Keratinocyte (primary cell): ENCODE results near the gene COL7A1. TPM values are rescaled to one million over a fixed set of nuclear protein-coding genes. Genes with fewer than 3 reads are reported as not detected.

Experiments
- DNase-seq: peaks from one replicate; pipeline ENCODE4 v3.0.0-alpha.2; 2011; ENCODE audit warnings: low read depth, missing footprints, low spot score
- FAIRE-seq: peaks from 2 replicates; lab custom pipeline; 2011; peaks lifted over from hg19 to GRCh38; lab: Jason Lieb, UNC
- H2AFZ ChIP-seq: 2 replicates; pipeline ENCODE4 v1.6.0; 2012; ENCODE audit warnings: low read length, control low read depth, inconsistent platforms; ENCODE audit not compliant: control insufficient read depth
- H3K27ac ChIP-seq: 2 replicates; pipeline ENCODE4 v1.5.1; 2011; ENCODE audit warnings: low read length; ENCODE audit not compliant: control insufficient read depth, insufficient read depth
- H3K27me3 ChIP-seq: 3 replicates; pipeline ENCODE4 v1.6.0; 2011; ENCODE audit warnings: low read length; ENCODE audit not compliant: control insufficient read depth, insufficient read depth; ENCODE audit errors: extremely low read depth
- H3K36me3 ChIP-seq, 2 experiments: 2 replicates in 1 of 2; 3 replicates in 1 of 2; pipeline ENCODE4 v1.5.1; 2011; ENCODE audit warnings: low read length in 2 of 2, mild to moderate bottlenecking in 1 of 2; ENCODE audit not compliant: control insufficient read depth in 2 of 2, insufficient read depth in 2 of 2; ENCODE audit errors: extremely low read depth in 1 of 2
- H3K4me1 ChIP-seq: 3 replicates; pipeline ENCODE4 v1.5.1; 2011; ENCODE audit warnings: low read length; ENCODE audit not compliant: control insufficient read depth, insufficient read depth; ENCODE audit errors: extremely low read depth
- H3K4me2 ChIP-seq: 3 replicates; pipeline ENCODE4 v1.6.0; 2011; ENCODE audit warnings: low read depth, low read length; ENCODE audit not compliant: control insufficient read depth, insufficient read depth; ENCODE audit errors: extremely low read depth
- H3K4me3 ChIP-seq, 3 experiments: fragments of 200-600 bp in 1 of 3; sonication (generic) in 1 of 3; 2 replicates in 2 of 3; 3 replicates in 1 of 3; pipeline ENCODE4 v1.5.1; 2011 to 2016; ENCODE audit warnings: low read length in 3 of 3, mild to moderate bottlenecking in 3 of 3, control low read depth in 2 of 3, inconsistent platforms in 1 of 3, low read depth in 1 of 3, mixed read lengths in 1 of 3, mixed run types in 1 of 3, moderate library complexity in 1 of 3; ENCODE audit not compliant: control insufficient read depth in 2 of 3, insufficient read depth in 2 of 3; ENCODE audit errors: extremely low read depth in 1 of 3
- H3K79me2 ChIP-seq: 2 replicates; pipeline ENCODE4 v1.6.0; 2012; ENCODE audit warnings: low read length; ENCODE audit not compliant: control insufficient read depth, insufficient read depth
- H3K9ac ChIP-seq: 3 replicates; pipeline ENCODE4 v1.6.0; 2011; ENCODE audit warnings: low read length; ENCODE audit not compliant: control insufficient read depth, insufficient read depth; ENCODE audit errors: extremely low read depth
- H3K9me1 ChIP-seq: 3 replicates; pipeline ENCODE4 v1.6.0; 2011; ENCODE audit warnings: low read length; ENCODE audit not compliant: control insufficient read depth, insufficient read depth; ENCODE audit errors: extremely low read depth
- H3K9me3 ChIP-seq: 2 replicates; pipeline ENCODE4 v1.5.1; 2012; ENCODE audit warnings: low read depth, low read length; ENCODE audit not compliant: control insufficient read depth
- H4K20me1 ChIP-seq: 3 replicates; pipeline ENCODE4 v1.6.0; 2011; ENCODE audit warnings: low read length; ENCODE audit not compliant: control insufficient read depth, insufficient read depth; ENCODE audit errors: extremely low read depth
- CTCF ChIP-seq, 3 experiments: IDR thresholded peaks in 1 of 3; conservative IDR thresholded peaks in 1 of 3; optimal IDR thresholded peaks in 1 of 3; 2 replicates in 2 of 3; 3 replicates in 1 of 3; pipeline versions ENCODE3 to v1.5.1; 2011; ENCODE audit warnings: low read length in 3 of 3, mild to moderate bottlenecking in 3 of 3, moderate library complexity in 2 of 3, control low read depth in 1 of 3, inconsistent platforms in 1 of 3; ENCODE audit not compliant: insufficient read depth in 2 of 3; ENCODE audit errors: extremely low read depth in 1 of 3
- EZH2 ChIP-seq: IDR thresholded peaks from one replicate; pipeline ENCODE4 v1.6.1; 2012; ENCODE audit warnings: inconsistent platforms, mild to moderate bottlenecking, low read length, moderate library complexity
- dilution Hi-C: fragments of 300-500 bp; cut with MboI; formaldehyde crosslinking; loops from one replicate; pipeline ENCODE4 v1.7.0; 2020; ENCODE audit warnings: low sequenced_read_pairs; ENCODE audit not compliant: extremely low pct_ligation_motif_present
- polyA plus RNA-seq, 5 experiments: library from polyadenylated mRNA; depleted of rRNA in 3 of 5; stranded (reverse) in 3 of 5; stranded (forward) in 1 of 5; unstranded in 1 of 5; fragments of >200 nt; gene quantifications; 1 replicate in 1 of 5; 2 replicates in 3 of 5; 3 replicates in 1 of 5; pipeline versions ENCODE4 v1.2.1 to v1.2.3, GENCODE V29; 2011 to 2012; ENCODE audit warnings: missing spikeins in 2 of 5, low read depth in 1 of 5, low replicate concordance in 1 of 5

The COL7A1 gene
- polyA plus RNA-seq, 1 donor (not counting 4 experiments of a cell fraction or from before 2014, with no cell fraction given), result 59.4 TPM

GRCh38 chr3:48617559-48617958 lies 22.4 kb upstream of the COL7A1 start:
- no peaks in the 10 kb centered on the region for H3K36me3 ChIP-seq
- H3K9ac ChIP-seq, result no peak overlapping the region
- peaks cover 8% of the 10 kb centered on the region for H3K4me1 ChIP-seq
- no peaks in the 10 kb centered on the region for H3K79me2 ChIP-seq
- no peak overlapping the region for H2AFZ ChIP-seq
- no peaks in the 10 kb centered on the region for H4K20me1 ChIP-seq
- dilution Hi-C loops, result no loop called here
- no peak overlapping the region for H3K4me2 ChIP-seq
- no peak overlapping the region for H3K4me3 ChIP-seq
- no peak overlapping the region for H3K27ac ChIP-seq
- DNase-seq, result no peak
- TF ChIP-seq CTCF (optimal IDR thresholded peaks at IDR 0.05 in 1 of 3, IDR thresholded peaks at IDR 0.05 in 1 of 3, conservative IDR thresholded peaks at IDR 0.05 in 1 of 3; ENCODE audit: extremely low read depth in 1 of 3, insufficient read depth in 2 of 3, low read length in 3 of 3), result no peak
- no peak for TF ChIP-seq EZH2
- H3K9me1 ChIP-seq, result no peaks in the 10 kb centered on the region
- peaks cover 6% of the 10 kb centered on the region for H3K9me3 ChIP-seq
- no peaks in the 10 kb centered on the region for H3K27me3 ChIP-seq
- no peak for FAIRE-seq

DNA sequence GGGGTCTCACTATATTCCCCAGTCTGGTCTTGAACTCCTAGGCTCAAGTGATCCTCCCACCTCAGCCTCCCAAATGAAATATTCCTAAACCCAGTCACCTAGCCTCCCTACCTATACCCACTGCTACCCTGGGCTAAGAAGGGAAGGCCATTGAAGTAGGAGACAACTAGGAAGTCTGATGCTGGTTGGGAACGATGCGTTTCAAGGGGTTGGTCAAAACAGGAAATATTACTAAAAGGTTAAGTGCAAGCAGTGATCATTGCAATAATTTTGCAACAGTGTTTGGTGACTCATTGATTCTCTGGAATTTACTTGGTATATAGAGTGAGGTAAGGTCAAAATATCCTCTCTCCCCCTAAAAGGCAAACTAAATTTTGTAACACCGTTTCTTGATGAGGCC lies 18.9 kb upstream of the COL7A1 start:
- Histone ChIP-seq H3K9me3 (peaks cover 6% of the 10 kb centered on the region), H4K20me1 (no peaks in the 10 kb centered on the region), H3K27me3 (no peaks in the 10 kb centered on the region), H2AFZ (peak overlapping the region; percentile 71), H3K4me2 (peak overlapping the region; percentile 20), H3K4me1 (peaks cover 11% of the 10 kb centered on the region), H3K36me3 (no peaks in the 10 kb centered on the region), H3K79me2 (peaks cover 4% of the 10 kb centered on the region), H3K9ac (no peak overlapping the region), H3K27ac (peak overlapping the region; percentile 71), H3K4me3 (no peak overlapping the region), H3K9me1 (no peaks in the 10 kb centered on the region)
- dilution Hi-C loops, result no loop called here
- DNase-seq (no peak), FAIRE-seq (peak; percentile 91)
- TF ChIP-seq EZH2 (no peak), CTCF (optimal IDR thresholded peaks at IDR 0.05 in 1 of 3, IDR thresholded peaks at IDR 0.05 in 1 of 3, conservative IDR thresholded peaks at IDR 0.05 in 1 of 3; ENCODE audit: extremely low read depth in 1 of 3, insufficient read depth in 2 of 3, low read length in 3 of 3) (no peak)
